ENCODE data around the gene GPATCH3. TPM values are rescaled to one million over a fixed set of nuclear protein-coding genes. Genes with fewer than 3 reads are reported as not detected.
"Not testable (repeated sequence)": the region's sequence is repeated elsewhere in the genome, so short reads cannot be mapped to it uniquely, and the experiment has no call there.

GPATCH3 gene
- total RNA-seq, 2 experiments from 2014 or later, result 13.3 to 14.4 TPM

- Mint-ChIP-seq H3K36me3 (peaks cover 13% of the 10 kb centered on the region), H3K4me3 (no peak overlapping the region), H3K27me3 (no peaks in the 10 kb centered on the region), H3K4me1 (peaks cover 15% of the 10 kb centered on the region), H3K27ac (peak overlapping the region; percentile 1), H3K9me3 (no peaks in the 10 kb centered on the region)
- DNase-seq, result no peak
These were observed 6.0 kb downstream of the GPATCH3 start for GRCh38 chr1:26894263-26894662.

- Mint-ChIP-seq H3K4me1 (peaks cover 21% of the 10 kb centered on the region), H3K27ac (peak overlapping the region; percentile 97), H3K9me3 (no peaks in the 10 kb centered on the region), H3K27me3 (no peaks in the 10 kb centered on the region), H3K36me3 (peaks cover 32% of the 10 kb centered on the region), H3K4me3 (peak overlapping the region; percentile 100)
- no peak for DNase-seq
These were observed 9.8 kb downstream of the GPATCH3 start for GRCh38 chr1:26890467-26890796.

- Mint-ChIP-seq H3K4me3 (peak within 1 kb of the TSS; percentile 100), H3K27ac (peak within 1 kb of the TSS; percentile 97), H3K9me3 (no peaks in the 10 kb centered on the region), H3K4me1 (peaks cover 21% of the 10 kb centered on the region), H3K27me3 (no peaks in the 10 kb centered on the region), H3K36me3 (peaks cover 36% of the 10 kb centered on the region)
- DNase-seq, result peak; percentile 80
These were observed 10.5 kb downstream of the GPATCH3 start, which contains the start of gene GPN2 for GRCh38 chr1:26889551-26890466. GPN2 (minus strand) TSS chr1:26890283; CDS start chr1:26890096, 187 bp downstream.

GRCh38 chr1:26888231-26888630 lies 12.0 kb downstream of the GPATCH3 start:
- H3K36me3 Mint-ChIP-seq, result peaks cover 44% of the 10 kb centered on the region
- H3K9me3 Mint-ChIP-seq, result no peaks in the 10 kb centered on the region
- H3K4me3 Mint-ChIP-seq, result peak overlapping the region; percentile 100
- no peak for DNase-seq
- peak overlapping the region; percentile 97 for H3K27ac Mint-ChIP-seq
- H3K27me3 Mint-ChIP-seq, result no peaks in the 10 kb centered on the region
- H3K4me1 Mint-ChIP-seq, result peaks cover 21% of the 10 kb centered on the region

GRCh38 chr1:26887125-26887524 lies 13.1 kb downstream of the GPATCH3 start:
- peak overlapping the region; percentile 27 for H3K27ac Mint-ChIP-seq
- H3K36me3 Mint-ChIP-seq, result peaks cover 48% of the 10 kb centered on the region
- no peak for DNase-seq
- peaks cover 21% of the 10 kb centered on the region for H3K4me1 Mint-ChIP-seq
- peak overlapping the region; percentile 37 for H3K4me3 Mint-ChIP-seq
- H3K27me3 Mint-ChIP-seq, result no peaks in the 10 kb centered on the region
- no peaks in the 10 kb centered on the region for H3K9me3 Mint-ChIP-seq

GRCh38 chr1:26882696-26883463 lies 17.4 kb downstream of the GPATCH3 start:
- Mint-ChIP-seq H3K4me3 (no peak overlapping the region), H3K27me3 (no peaks in the 10 kb centered on the region), H3K9me3 (no peaks in the 10 kb centered on the region), H3K27ac (no peak overlapping the region), H3K36me3 (peaks cover 35% of the 10 kb centered on the region), H3K4me1 (peaks cover 4% of the 10 kb centered on the region)
- no peak for DNase-seq

- peaks cover 34% of the 10 kb centered on the region for H3K36me3 Mint-ChIP-seq
- not testable (repeated sequence) for H3K9me3 Mint-ChIP-seq, H3K27me3 Mint-ChIP-seq, H3K4me3 Mint-ChIP-seq, H3K4me1 Mint-ChIP-seq, H3K27ac Mint-ChIP-seq, DNase-seq
These were observed 18.7 kb downstream of the GPATCH3 start for GRCh38 chr1:26881611-26882010.

GRCh38 chr1:26879793-26880192 lies 20.5 kb downstream of the GPATCH3 start:
- Mint-ChIP-seq H3K4me3 (no peak overlapping the region), H3K9me3 (no peaks in the 10 kb centered on the region), H3K4me1 (no peaks in the 10 kb centered on the region), H3K27ac (no peak overlapping the region), H3K27me3 (no peaks in the 10 kb centered on the region), H3K36me3 (peaks cover 27% of the 10 kb centered on the region)
- DNase-seq, result no peak

GRCh38 chr1:26877326-26877725 lies 22.9 kb downstream of the GPATCH3 start:
- Mint-ChIP-seq H3K27me3 (no peaks in the 10 kb centered on the region), H3K4me3 (no peak overlapping the region), H3K36me3 (peaks cover 7% of the 10 kb centered on the region)

GRCh38 chr1:26874896-26875295 lies 25.4 kb downstream of the GPATCH3 start:
- no peaks in the 10 kb centered on the region for H3K4me1 Mint-ChIP-seq
- no peaks in the 10 kb centered on the region for H3K27me3 Mint-ChIP-seq
- no peak overlapping the region for H3K27ac Mint-ChIP-seq
- no peak for DNase-seq
- no peaks in the 10 kb centered on the region for H3K9me3 Mint-ChIP-seq
- no peak overlapping the region for H3K4me3 Mint-ChIP-seq
- H3K36me3 Mint-ChIP-seq, result peaks cover 5% of the 10 kb centered on the region

More at GRCh38 chr1:26877326-26877725, 22.9 kb downstream of the GPATCH3 start:
- Mint-ChIP-seq H3K9me3 (no peaks in the 10 kb centered on the region), H3K4me1 (no peaks in the 10 kb centered on the region), H3K27ac (no peak overlapping the region)
- DNase-seq, result no peak

GRCh38 chr1:26873097-26873496 lies 27.2 kb downstream of the GPATCH3 start:
- not testable (repeated sequence) for H3K27ac Mint-ChIP-seq, DNase-seq, H3K36me3 Mint-ChIP-seq, H3K4me3 Mint-ChIP-seq, H3K4me1 Mint-ChIP-seq, H3K27me3 Mint-ChIP-seq, H3K9me3 Mint-ChIP-seq

GRCh38 chr1:26864610-26865480 lies 35.4 kb downstream of the GPATCH3 start:
- H3K27me3 Mint-ChIP-seq, result no peaks in the 10 kb centered on the region
- H3K4me1 Mint-ChIP-seq, result peaks cover 21% of the 10 kb centered on the region
- peak overlapping the region; percentile 92 for H3K4me3 Mint-ChIP-seq
- DNase-seq, result peak; percentile 99
- no peaks in the 10 kb centered on the region for H3K36me3 Mint-ChIP-seq
- peak overlapping the region; percentile 92 for H3K27ac Mint-ChIP-seq
- H3K9me3 Mint-ChIP-seq, result no peaks in the 10 kb centered on the region

GRCh38 chr1:26863685-26864077 lies 36.6 kb downstream of the GPATCH3 start:
- no peaks in the 10 kb centered on the region for H3K9me3 Mint-ChIP-seq
- H3K36me3 Mint-ChIP-seq, result no peaks in the 10 kb centered on the region
- no peak overlapping the region for H3K27ac Mint-ChIP-seq
- H3K4me3 Mint-ChIP-seq, result peak overlapping the region; percentile 92
- peaks cover 21% of the 10 kb centered on the region for H3K4me1 Mint-ChIP-seq
- no peaks in the 10 kb centered on the region for H3K27me3 Mint-ChIP-seq
- DNase-seq, result no peak

GRCh38 chr1:26862781-26863684 lies 37.2 kb downstream of the GPATCH3 start, which contains the start of gene SFN:
SFN (plus strand) TSS chr1:26863149; CDS start chr1:26863213, 64 bp downstream.
- H3K27me3 Mint-ChIP-seq, result no peaks in the 10 kb centered on the region
- peaks cover 21% of the 10 kb centered on the region for H3K4me1 Mint-ChIP-seq
- H3K9me3 Mint-ChIP-seq, result no peaks in the 10 kb centered on the region
- H3K27ac Mint-ChIP-seq, result no peak within 1 kb of the TSS
- H3K36me3 Mint-ChIP-seq, result no peaks in the 10 kb centered on the region
- peak; percentile 61 for DNase-seq
- peak within 1 kb of the TSS; percentile 92 for H3K4me3 Mint-ChIP-seq
